Measurements from ENCODE around the gene DNAJB8.
A peak's percentile ranks its signal among the peaks of the same experiment; 100 is the strongest.

Gene DNAJB8

DNA sequence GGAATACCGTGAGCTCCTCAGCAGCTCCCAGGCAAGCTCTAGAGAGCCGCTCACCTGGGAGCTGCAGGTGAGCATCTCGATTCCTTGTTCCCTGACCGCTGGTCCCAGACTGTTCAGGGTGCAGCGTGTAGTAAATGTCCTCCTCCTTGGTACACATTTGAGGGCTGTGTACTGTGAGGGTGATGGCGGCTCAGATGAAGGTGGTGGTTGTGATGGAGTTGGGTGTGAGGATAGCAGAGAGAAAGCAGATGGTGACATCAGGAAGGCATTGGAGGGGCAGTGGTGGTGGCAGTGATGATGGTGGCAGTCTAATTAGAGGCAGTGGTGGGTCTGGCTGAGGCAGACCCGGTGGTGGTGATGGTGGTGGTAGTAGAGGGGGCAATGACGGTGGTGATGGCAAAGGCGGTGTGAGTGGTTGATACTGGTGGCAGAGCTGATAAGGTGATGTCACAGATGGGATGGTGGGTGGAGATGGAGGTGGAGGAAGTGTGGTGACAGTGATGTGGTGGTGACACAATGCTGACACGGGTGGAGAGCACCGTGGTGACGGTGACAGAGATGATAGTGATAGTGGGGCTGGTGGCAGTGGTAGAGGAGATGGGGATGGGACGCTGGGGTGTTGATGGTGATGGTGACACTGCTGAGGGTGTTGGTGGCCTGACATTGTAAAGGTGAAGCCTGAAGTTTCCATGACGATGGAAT is at the start of gene DNAJB8:
DNAJB8 (minus strand) TSS at position 51 of the 702 bp plus-strand sequence. CDS start 3,645 bp downstream, outside the sequence.
- no peak for DNase-seq (ENCODE audit: low spot score)

DNA sequence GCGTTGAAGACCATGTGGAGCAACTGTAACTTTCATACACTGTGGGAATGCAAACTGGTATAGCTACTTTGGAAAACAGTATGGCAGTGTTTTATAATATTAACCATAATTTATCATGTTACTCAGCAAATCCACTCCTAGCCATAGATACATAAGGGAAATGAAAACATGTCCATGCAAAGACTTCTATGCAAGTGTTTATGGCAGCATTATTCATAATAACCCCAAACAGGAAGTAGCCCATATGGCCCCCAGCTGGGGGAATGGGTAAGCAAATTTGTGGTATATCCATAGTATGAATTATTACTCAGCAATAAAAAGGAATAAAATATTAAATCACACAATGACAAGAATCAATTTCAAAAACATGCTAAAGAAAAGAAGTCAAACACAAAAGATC is 49.3 kb upstream of the DNAJB8 start:
- DNase-seq (ENCODE audit: low spot score), result no peak

- no peak for DNase-seq (ENCODE audit: low spot score)
Measured at GRCh38 chr3:128508852-128509251, 42.2 kb upstream of the DNAJB8 start.

DNA sequence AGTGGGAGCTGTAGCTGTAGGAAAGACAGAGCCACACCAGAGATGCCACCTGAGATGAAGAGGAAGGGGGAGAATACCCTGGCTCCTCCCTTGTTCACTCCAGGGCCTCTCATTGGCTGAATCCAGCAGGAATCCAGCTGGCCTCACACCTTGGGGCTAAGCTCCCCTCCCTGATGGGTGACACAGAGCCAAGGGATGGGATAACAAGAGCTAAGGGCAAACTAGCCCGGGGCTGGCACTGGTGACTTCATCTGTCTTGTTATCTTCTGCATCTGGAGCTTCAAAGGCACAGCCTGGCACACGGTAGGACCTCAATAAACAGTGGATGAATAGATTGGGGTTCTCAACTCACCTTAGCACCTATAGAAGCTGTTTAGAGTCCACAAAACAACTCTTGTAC is 40.1 kb upstream of the DNAJB8 start:
- no peak for DNase-seq (ENCODE audit: low spot score)

GRCh38 chr3:128505771-128506170 is 39.1 kb upstream of the DNAJB8 start:
- no peak for DNase-seq (ENCODE audit: low spot score)

DNA sequence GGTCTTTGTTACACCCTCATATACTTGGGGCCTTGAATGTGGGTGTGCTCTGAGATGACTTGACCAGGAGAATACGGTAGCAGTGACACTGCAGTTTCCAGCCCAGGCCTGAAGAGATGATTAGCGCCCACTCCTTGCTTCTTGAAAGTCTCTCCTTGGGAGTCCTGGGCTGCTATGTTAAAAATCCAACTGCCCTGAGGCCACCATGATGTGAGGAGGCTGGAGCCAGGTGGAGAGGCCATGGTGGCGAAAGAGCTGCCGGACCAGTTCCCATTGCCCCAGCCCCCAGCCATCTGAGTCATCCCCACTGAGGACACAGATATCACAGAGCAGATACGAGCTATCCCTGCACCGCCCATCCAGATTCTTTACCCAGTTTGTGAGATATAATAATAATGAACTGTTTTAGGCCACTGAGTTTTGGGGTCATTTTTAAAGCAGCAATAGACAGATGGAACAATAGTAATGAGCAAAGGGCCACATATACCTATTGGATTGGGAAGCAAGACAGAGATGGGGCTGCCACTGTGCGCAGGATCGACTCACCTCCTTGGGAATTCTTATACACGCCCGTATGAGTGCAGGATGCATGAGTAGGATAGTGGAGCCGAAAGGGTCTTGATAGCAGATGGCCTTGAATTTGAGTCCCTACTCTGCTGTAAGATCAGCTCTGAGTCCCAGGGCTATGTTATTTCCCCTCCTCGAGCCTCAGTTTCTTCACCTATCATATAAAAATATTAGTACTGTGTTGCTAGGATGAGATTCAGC is 38.5 kb upstream of the DNAJB8 start:
- no peak for DNase-seq (ENCODE audit: low spot score)

DNA sequence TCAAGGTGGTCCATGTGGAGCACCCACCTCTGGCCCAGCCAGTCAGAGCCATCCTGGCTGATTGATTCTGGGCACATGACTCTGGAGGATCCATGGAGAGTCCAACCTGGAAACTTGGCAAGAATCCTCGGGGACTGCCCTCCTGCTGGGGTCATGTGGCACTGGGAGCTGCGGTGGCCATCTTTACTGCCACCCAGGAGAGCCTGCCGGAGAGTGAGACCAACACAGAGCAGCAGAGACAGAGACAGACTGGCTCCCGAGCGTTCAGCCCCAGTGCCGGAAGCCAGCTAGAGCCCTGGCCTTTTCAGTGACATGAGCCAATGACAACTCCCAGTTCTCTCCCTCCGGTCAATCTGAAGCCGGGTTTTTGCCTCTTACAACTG is 37.8 kb upstream of the DNAJB8 start:
- no peak for DNase-seq (ENCODE audit: low spot score)

- DNase-seq (ENCODE audit: low spot score), result no peak
Measured at GRCh38 chr3:128503751-128504532, 37.3 kb upstream of the DNAJB8 start.

GRCh38 chr3:128503164-128503651 is 36.5 kb upstream of the DNAJB8 start:
- no peak for DNase-seq (ENCODE audit: low spot score)

DNA sequence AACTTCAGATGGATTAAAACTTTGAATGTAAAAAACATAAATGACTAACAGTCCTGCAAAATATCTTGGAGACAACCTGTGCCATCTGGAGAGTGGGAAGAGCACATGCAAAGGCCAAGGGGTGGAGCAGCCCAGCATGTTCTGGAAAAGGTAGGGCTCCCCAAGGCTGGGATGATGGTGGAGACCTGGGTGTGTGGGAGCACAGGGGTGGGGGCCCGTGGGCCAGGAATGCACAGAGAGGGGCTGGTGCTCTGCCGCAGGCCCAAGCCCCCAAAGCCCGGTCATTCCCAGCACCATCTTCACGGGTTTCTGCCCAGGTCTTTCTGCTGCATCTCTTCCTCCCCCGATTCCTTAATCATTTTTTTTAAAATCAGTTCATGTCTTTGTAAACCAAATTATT is 36.0 kb upstream of the DNAJB8 start:
- DNase-seq (ENCODE audit: low spot score), result no peak

GRCh38 chr3:128501431-128501830 is 34.7 kb upstream of the DNAJB8 start:
- no peak for DNase-seq (ENCODE audit: low spot score)

GRCh38 chr3:128500556-128500955 is 33.9 kb upstream of the DNAJB8 start:
- no peak for DNase-seq (ENCODE audit: low spot score)

DNA sequence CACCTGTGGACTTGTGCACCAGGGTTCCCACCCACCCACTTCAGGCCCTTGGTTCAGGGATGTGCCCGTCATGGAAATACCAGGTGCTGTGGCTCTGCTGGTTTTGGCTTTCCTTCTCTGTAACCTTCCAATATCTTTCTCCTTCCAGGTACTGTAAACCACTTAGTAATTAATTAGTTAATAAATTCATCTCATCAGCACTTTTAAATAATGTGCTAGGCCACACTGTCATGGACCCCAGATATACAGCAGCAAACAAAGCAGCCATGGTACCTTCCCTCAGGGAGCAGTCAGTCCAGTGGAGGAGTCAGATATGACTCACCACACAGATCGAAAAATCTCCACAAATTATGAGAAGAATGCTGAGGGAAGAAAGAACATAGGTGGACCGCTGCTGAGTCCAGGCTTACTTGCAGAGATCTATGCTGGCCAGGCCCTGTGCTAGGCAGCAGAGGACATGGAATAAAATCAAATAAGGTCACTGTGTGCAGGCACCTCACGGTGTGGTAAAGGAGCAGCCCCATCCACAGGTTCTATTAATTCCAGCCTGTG is 33.1 kb upstream of the DNAJB8 start:
- DNase-seq (ENCODE audit: low spot score), result no peak

DNA sequence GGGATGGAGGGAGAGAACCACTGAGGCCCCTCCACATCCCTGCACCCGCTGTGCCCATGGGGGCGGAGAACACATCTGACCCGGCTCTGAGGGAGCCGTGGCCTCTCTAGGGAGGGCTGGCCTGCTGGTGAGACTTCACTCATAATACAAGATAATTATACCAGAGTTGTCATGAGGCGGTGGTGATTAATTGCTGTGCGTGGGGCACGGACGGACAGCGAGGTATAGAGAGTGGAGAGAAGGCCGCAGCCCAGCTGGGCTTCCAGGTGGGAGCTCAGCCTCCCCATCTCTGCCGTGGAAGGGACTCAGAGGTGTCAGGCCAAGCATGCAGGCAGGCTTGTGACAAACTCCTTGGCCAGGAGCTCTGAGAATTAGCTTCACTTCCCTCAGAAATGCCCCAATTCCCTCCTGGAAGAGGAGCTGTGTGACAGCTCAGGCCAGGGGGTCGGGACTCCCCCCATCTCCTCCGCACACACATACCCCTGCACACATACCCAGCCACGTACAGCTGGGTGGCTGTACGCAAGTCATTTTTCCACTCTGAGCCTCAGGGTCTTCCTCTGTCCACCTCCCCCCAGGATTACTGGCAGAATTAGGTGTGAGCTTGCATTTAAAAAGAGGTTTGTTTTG is 32.3 kb upstream of the DNAJB8 start:
- DNase-seq (ENCODE audit: low spot score), result no peak

DNA sequence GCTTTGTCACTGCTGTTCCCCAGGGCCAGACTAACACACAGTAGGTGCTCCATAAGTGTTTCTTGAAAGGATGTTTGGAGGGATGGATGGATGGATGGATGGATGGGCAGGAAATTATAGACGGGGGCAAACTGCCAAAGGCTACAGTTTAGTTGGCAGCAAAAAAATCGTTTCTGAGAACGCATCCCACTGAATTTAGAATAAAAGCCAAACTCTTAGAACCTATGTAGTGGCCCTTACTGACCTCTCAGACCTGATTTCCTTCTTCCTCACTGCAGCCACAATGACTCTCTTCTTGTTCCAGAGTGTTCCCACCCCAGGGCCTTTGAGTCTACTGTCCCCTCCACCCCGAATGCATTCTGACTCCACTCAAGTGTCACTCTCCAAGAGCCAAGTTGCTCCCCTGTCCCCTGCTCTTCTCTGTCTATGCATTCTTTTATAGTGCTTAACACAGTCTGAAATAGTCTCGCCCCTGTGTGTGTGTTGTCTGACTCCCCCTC is 31.5 kb upstream of the DNAJB8 start:
- DNase-seq (ENCODE audit: low spot score), result no peak

DNA sequence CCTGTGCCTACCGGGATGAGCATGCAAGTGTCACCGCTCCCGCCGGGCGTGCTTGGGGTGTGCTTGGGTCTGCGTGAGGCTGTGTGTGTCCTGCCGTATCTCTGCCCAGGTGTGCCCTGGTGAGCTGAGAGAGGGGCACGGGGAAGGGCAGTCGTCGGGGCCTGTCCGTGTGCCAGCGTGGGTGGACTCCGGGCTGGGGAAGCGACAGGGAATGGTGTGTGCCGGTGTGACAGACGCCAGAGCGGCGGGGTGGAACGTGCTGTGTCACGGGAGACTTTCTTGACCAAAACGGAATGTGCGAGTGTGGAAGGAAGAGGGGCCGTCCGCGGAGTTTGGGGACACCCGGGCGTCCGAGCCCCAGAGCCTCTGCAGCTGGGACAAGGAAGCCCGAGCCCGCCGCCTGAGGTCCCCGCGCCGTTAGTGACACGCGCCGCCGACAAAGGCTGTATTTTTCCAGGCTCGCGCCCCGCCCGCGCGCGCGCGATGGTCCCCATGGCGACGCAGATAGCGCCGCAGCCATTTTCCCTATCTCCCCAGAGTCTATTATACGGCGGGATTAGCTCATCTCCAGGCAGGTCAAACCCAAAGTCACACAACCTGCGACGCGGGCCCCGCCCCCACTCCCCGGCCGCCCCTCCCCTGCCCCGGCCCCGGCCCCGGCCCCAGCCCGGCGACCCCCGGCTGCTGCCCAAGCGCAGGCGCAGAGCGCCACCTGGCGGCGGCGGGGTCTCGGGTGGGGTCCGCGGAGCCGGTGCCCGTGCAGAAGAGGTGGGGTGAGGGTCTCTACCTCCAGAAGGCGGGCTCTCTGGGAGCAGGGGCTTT is 30.8 kb upstream of the DNAJB8 start:
- DNase-seq (ENCODE audit: low spot score), result peak; percentile 44

- DNase-seq (ENCODE audit: low spot score), result no peak
Measured at GRCh38 chr3:128496602-128497304, 30.1 kb upstream of the DNAJB8 start.

GRCh38 chr3:128496019-128496601 is 29.4 kb upstream of the DNAJB8 start:
- no peak for DNase-seq (ENCODE audit: low spot score)

GRCh38 chr3:128495435-128495970 is 28.8 kb upstream of the DNAJB8 start:
- no peak for DNase-seq (ENCODE audit: low spot score)

- DNase-seq (ENCODE audit: low spot score), result no peak
Measured at GRCh38 chr3:128494367-128494650, 27.6 kb upstream of the DNAJB8 start.

Measured in CD4-positive, alpha-beta T cell treated with Interleukin-6 at 100 ng/mL for 8 hours (primary cell).